ENCODE measurements around the gene PCDHA4. TPM values are rescaled to one million over a fixed set of nuclear protein-coding genes. Genes with fewer than 3 reads are reported as not detected.
"Not testable (repeated sequence)": the region's sequence is repeated elsewhere in the genome, so short reads cannot be mapped to it uniquely, and the experiment has no call there.

The PCDHA4 gene
- total RNA-seq, 1 experiment from 2014 or later: not detected

DNA sequence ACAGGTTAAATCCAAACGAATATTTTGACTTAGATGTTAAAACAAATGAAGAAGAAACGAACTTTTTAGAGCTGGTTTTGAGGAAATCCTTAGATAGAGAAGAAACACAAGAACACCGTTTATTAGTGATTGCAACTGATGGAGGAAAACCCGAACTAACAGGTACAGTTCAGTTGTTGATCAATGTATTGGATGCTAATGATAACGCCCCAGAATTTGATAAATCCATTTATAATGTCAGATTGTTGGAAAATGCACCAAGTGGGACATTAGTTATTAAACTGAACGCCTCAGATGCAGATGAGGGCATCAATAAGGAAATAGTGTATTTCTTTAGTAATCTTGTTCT lies 15.4 kb downstream of the PCDHA4 start:
- Histone ChIP-seq H3K4me2 (ENCODE audit: low read length) (no peak overlapping the region), H3K27ac (ENCODE audit: low read depth, low read length) (no peak overlapping the region), H3K9me3 (ENCODE audit: control insufficient read depth in 1 of 2, insufficient read depth in 1 of 2, low read depth in 1 of 2, low read length in 2 of 2) (no peaks in the 10 kb centered on the region), H3K9ac (ENCODE audit: low read length) (no peak overlapping the region), H3K4me1 (ENCODE audit: control insufficient read depth in 1 of 2, insufficient read depth in 2 of 2, low read length in 2 of 2) (no peaks in the 10 kb centered on the region), H3K9me2 (ENCODE audit: insufficient read depth) (no peaks in the 10 kb centered on the region; the same call in 1 of the 2 replicates), H3K4me3 (replicated peaks in 1 of 2; ENCODE audit: low read depth in 1 of 2, low read length in 2 of 2) (no peak overlapping the region), H3K79me2 (ENCODE audit: insufficient read depth, low read length) (no peaks in the 10 kb centered on the region), H3K36me3 (ENCODE audit: control insufficient read depth in 1 of 2, insufficient read depth in 2 of 2, low read length in 2 of 2) (no peaks in the 10 kb centered on the region; a peak in 1 of 4 replicates), H2AFZ (ENCODE audit: low read depth, low read length, poor library complexity, severe bottlenecking) (no peak overlapping the region), H4K20me1 (ENCODE audit: insufficient read depth) (no peaks in the 10 kb centered on the region), H3K27me3 (ENCODE audit: insufficient read depth, low read length) (no peaks in the 10 kb centered on the region)
- TF ChIP-seq SP1 (IDR thresholded peaks at IDR 0.05; ENCODE audit: low read depth) (no peak), POLR2AphosphoS5 (IDR thresholded peaks at IDR 0.05; ENCODE audit: low read depth, low read length) (no peak), ZNF274 (IDR thresholded peaks at IDR 0.05; ENCODE audit: low read depth, low read length) (no peak), SIN3A (IDR thresholded peaks at IDR 0.05; ENCODE audit: low read depth) (no peak), POLR2A (IDR thresholded peaks at IDR 0.05; ENCODE audit: borderline replicate concordance, extremely low read depth, insufficient read depth, insufficient read length) (no peak), EZH2phosphoT487 (IDR thresholded peaks at IDR 0.05; ENCODE audit: borderline replicate concordance) (no peak), FOSL1 (IDR thresholded peaks at IDR 0.05; ENCODE audit: low read depth) (no peak), CBX3 (IDR thresholded peaks at IDR 0.05; ENCODE audit: low read depth) (no peak)
- TF ChIP-seq, protein P1, sequence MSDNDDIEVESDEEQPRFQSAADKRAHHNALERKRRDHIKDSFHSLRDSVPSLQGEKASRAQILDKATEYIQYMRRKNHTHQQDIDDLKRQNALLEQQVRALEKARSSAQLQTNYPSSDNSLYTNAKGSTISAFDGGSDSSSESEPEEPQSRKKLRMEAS (IDR thresholded peaks at IDR 0.05): no peak
- TF ChIP-seq, protein P2, sequence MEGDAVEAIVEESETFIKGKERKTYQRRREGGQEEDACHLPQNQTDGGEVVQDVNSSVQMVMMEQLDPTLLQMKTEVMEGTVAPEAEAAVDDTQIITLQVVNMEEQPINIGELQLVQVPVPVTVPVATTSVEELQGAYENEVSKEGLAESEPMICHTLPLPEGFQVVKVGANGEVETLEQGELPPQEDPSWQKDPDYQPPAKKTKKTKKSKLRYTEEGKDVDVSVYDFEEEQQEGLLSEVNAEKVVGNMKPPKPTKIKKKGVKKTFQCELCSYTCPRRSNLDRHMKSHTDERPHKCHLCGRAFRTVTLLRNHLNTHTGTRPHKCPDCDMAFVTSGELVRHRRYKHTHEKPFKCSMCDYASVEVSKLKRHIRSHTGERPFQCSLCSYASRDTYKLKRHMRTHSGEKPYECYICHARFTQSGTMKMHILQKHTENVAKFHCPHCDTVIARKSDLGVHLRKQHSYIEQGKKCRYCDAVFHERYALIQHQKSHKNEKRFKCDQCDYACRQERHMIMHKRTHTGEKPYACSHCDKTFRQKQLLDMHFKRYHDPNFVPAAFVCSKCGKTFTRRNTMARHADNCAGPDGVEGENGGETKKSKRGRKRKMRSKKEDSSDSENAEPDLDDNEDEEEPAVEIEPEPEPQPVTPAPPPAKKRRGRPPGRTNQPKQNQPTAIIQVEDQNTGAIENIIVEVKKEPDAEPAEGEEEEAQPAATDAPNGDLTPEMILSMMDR (IDR thresholded peaks at IDR 0.05 in 2 of 3, conservative IDR thresholded peaks at IDR 0.05 in 1 of 3; ENCODE audit: borderline replicate concordance in 1 of 3, insufficient read depth in 1 of 3, low read depth in 2 of 3, low read length in 2 of 3): no peak
- RAD21 ChIA-PET (ENCODE audit: low non-redundant PET in 1 of 2, low total read pairs in 2 of 2, uncharacterized antibody in 2 of 2, unreplicated experiment in 2 of 2): no interaction called here
- ATAC-seq: no peak
- POLR2A ChIA-PET: no interaction called here
- no peak for DNase-seq (ENCODE audit: low read depth, low spot score)
- intact Hi-C loops (cut with micrococcal nuclease): no loop called here
- no TSS peak for BruUV-seq (replicated peaks)
- CTCF ChIA-PET: no interaction called here

DNA sequence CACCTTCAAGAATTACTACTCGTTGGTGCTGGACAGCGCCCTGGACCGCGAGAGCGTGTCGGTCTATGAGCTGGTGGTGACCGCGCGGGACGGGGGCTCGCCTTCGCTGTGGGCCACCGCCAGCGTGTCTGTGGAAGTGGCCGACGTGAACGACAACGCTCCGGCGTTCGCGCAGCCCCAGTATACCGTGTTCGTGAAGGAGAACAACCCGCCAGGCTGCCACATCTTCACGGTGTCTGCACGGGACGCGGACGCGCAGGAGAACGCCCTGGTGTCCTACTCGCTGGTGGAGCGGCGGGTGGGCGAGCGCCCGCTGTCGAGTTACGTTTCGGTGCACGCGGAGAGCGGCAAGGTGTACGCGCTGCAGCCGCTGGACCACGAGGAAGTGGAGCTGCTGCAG lies 16.1 kb downstream of the PCDHA4 start:
- BruUV-seq (replicated peaks); DNase-seq (ENCODE audit: low read depth, low spot score); H3K4me2 ChIP-seq (ENCODE audit: low read length); H3K27ac ChIP-seq (ENCODE audit: low read depth, low read length); H3K9ac ChIP-seq (ENCODE audit: low read length); intact Hi-C loops (cut with micrococcal nuclease); H4K20me1 ChIP-seq (ENCODE audit: insufficient read depth); RAD21 ChIA-PET (ENCODE audit: low non-redundant PET in 1 of 2, low total read pairs in 2 of 2, uncharacterized antibody in 2 of 2, unreplicated experiment in 2 of 2); CTCF ChIA-PET; ATAC-seq; H3K4me1 ChIP-seq (ENCODE audit: control insufficient read depth in 1 of 2, insufficient read depth in 2 of 2, low read length in 2 of 2); H3K9me3 ChIP-seq (ENCODE audit: control insufficient read depth in 1 of 2, insufficient read depth in 1 of 2, low read depth in 1 of 2, low read length in 2 of 2); H3K9me2 ChIP-seq (ENCODE audit: insufficient read depth); POLR2A ChIA-PET; H3K27me3 ChIP-seq (ENCODE audit: insufficient read depth, low read length); H3K36me3 ChIP-seq (ENCODE audit: control insufficient read depth in 1 of 2, insufficient read depth in 2 of 2, low read length in 2 of 2); H2AFZ ChIP-seq (ENCODE audit: low read depth, low read length, poor library complexity, severe bottlenecking); H3K4me3 ChIP-seq (replicated peaks in 1 of 2; ENCODE audit: low read depth in 1 of 2, low read length in 2 of 2); H3K79me2 ChIP-seq (ENCODE audit: insufficient read depth, low read length): not testable (repeated sequence)

Measured in HCT116 (cell line).